HepG2 (cell line): ENCODE data around the gene RPS6KA2. TPM values are rescaled to one million over a fixed set of nuclear protein-coding genes. Genes with fewer than 3 reads are reported as not detected.
"Not testable (repeated sequence)": the region's sequence is repeated elsewhere in the genome, so short reads cannot be mapped to it uniquely, and the experiment has no call there.

Experiments
- ATAC-seq: fragments of 200-7000 bp; cut with Tn5 transposase; 3 replicates; pipeline ENCODE4 v1.9.1; 2020; ENCODE audit warnings: mild to moderate bottlenecking, moderate library complexity
- BruUV-seq: library from RNA; stranded (reverse); fragments of 400-500 nt; replicated peaks from 2 replicates; lab custom pipeline; 2021; lab: Mats Ljungman, UMichigan
- CTCF ChIA-PET: fragments of 300-600 bp; formaldehyde crosslinking; extraction: SDS; loops from one replicate; lab custom pipeline; 2021; ENCODE audit warnings: low total read pairs, inconsistent platforms, low intra/inter-chr PET ratio; lab: Yijun Ruan, JAX
- POLR2A ChIA-PET: fragments of 350-600 bp; sonication (Branson Sonifier 250); formaldehyde crosslinking; loops from one replicate; lab custom pipeline; 2020; ENCODE audit warnings: antibody characterized with exemption, inconsistent platforms; lab: Yijun Ruan, JAX
- DNase-seq: peaks from one replicate; pipeline ENCODE4 v3.0.0-alpha.2; 2015; ENCODE audit warnings: low spot score
- FAIRE-seq: peaks from 3 replicates; lab custom pipeline; 2011; peaks lifted over from hg19 to GRCh38; lab: Jason Lieb, UNC
- H2AFZ ChIP-seq: one replicate; pipeline ENCODE4 v1.6.1; 2011; ENCODE audit warnings: low read length, inconsistent platforms
- H3K27ac ChIP-seq: fragments of 300-600 bp; 3 replicates; pipeline ENCODE4 v1.8.0; 2011; ENCODE audit warnings: mixed run types, mild to moderate bottlenecking, mixed read lengths, low read length, inconsistent platforms; ENCODE audit not compliant: insufficient read depth; ENCODE audit errors: extremely low read length
- H3K27me3 ChIP-seq, 2 experiments: fragments of 200-600 bp in 1 of 2; 2 replicates in 1 of 2; 3 replicates in 1 of 2; pipeline versions ENCODE4 v1.6.0 to v1.8.0; 2011; ENCODE audit warnings: low read length in 2 of 2, mild to moderate bottlenecking in 2 of 2, moderate library complexity in 2 of 2, inconsistent platforms in 1 of 2; ENCODE audit not compliant: insufficient read depth in 2 of 2, control insufficient read depth in 1 of 2
- H3K36me3 ChIP-seq, 2 experiments: fragments of 200-600 bp in 1 of 2; replicated peaks in 1 of 2; 2 replicates in 1 of 2; 3 replicates in 1 of 2; pipeline versions ENCODE4 v1.5.1 to v1.8.0; 2011; ENCODE audit warnings: low read length in 2 of 2, inconsistent platforms in 1 of 2; ENCODE audit not compliant: insufficient read depth in 2 of 2, control insufficient read depth in 1 of 2
- H3K4me1 ChIP-seq: 2 replicates; pipeline ENCODE4 v1.5.1; 2012; ENCODE audit warnings: low read length, inconsistent platforms; ENCODE audit not compliant: insufficient read depth
- H3K4me2 ChIP-seq: 2 replicates; pipeline ENCODE4 v1.6.0; 2011; ENCODE audit warnings: low read depth, low read length, inconsistent platforms
- H3K4me3 ChIP-seq, 3 experiments: fragments of 200-600 bp in 1 of 3; sonication (generic), shearing (Covaris generic) in 1 of 3; replicated peaks in 1 of 3; 2 replicates each; pipeline ENCODE4 v1.5.1; 2011 to 2016; ENCODE audit warnings: low read length in 3 of 3, inconsistent platforms in 2 of 3, low read depth in 2 of 3, mild to moderate bottlenecking in 2 of 3, control low read depth in 1 of 3, mixed read lengths in 1 of 3; ENCODE audit not compliant: insufficient read depth in 1 of 3
- H3K79me2 ChIP-seq: one replicate; pipeline ENCODE4 v1.6.1; 2011; ENCODE audit warnings: low read length, inconsistent platforms; ENCODE audit not compliant: insufficient read depth
- H3K9ac ChIP-seq: 2 replicates; pipeline ENCODE4 v1.6.0; 2011; ENCODE audit warnings: mild to moderate bottlenecking, low read depth, low read length, inconsistent platforms; ENCODE audit not compliant: insufficient read depth
- H3K9me3 ChIP-seq: 2 replicates; pipeline ENCODE4 v1.5.1; 2012; ENCODE audit warnings: mild to moderate bottlenecking, low read length
- H4K20me1 ChIP-seq: 2 replicates; pipeline ENCODE4 v1.6.0; 2011; ENCODE audit warnings: inconsistent platforms, mild to moderate bottlenecking, low read length, moderate library complexity; ENCODE audit not compliant: insufficient read depth
- ARNT ChIP-seq: fragments of 450-650 bp; IDR thresholded peaks from 2 replicates; pipeline ENCODE4 v1.6.1; 2017
- ELF3 ChIP-seq: IDR thresholded peaks from 2 replicates; pipeline ENCODE4 v1.6.1; 2016; ENCODE audit warnings: missing genetic modification reagents, missing compliant biosample characterization
- HES4 ChIP-seq: sonication (generic); formaldehyde crosslinking; IDR thresholded peaks from 2 replicates; pipeline ENCODE4 v1.9.0; 2021; ENCODE audit warnings: mild to moderate bottlenecking, missing genetic modification reagents, borderline replicate concordance
- MED13 ChIP-seq: sonication (generic); formaldehyde crosslinking; IDR thresholded peaks from 2 replicates; pipeline ENCODE4 v1.5.0; 2020; ENCODE audit warnings: missing genetic modification reagents
- NPAS2 ChIP-seq: sonication (generic); formaldehyde crosslinking; IDR thresholded peaks from 2 replicates; pipeline ENCODE4 v1.8.0; 2022; ENCODE audit warnings: mild to moderate bottlenecking, missing genetic modification reagents, borderline replicate concordance
- POLR2AphosphoS2 ChIP-seq: IDR thresholded peaks from 2 replicates; pipeline ENCODE4 v1.6.1; 2011; ENCODE audit warnings: low read depth, low read length, improper control_type of control experiment
- ZFP62 ChIP-seq: sonication (generic); formaldehyde crosslinking; IDR thresholded peaks from 2 replicates; pipeline ENCODE4 v1.4.0; 2020; ENCODE audit warnings: missing genetic modification reagents
- ZNF230 ChIP-seq: sonication (generic); formaldehyde crosslinking; IDR thresholded peaks from 2 replicates; pipeline ENCODE4 v1.4.0; 2020; ENCODE audit warnings: mild to moderate bottlenecking, missing genetic modification reagents
- ZNF782 ChIP-seq: sonication (generic); formaldehyde crosslinking; IDR thresholded peaks from 2 replicates; pipeline ENCODE4 v1.4.0; 2020; ENCODE audit warnings: missing genetic modification reagents, mild to moderate bottlenecking, borderline replicate concordance
- WGBS: methylation state at CpG from one replicate; pipeline ENCODE4 v1.1.6; 2017; ENCODE audit warnings: low lambda C conversion rate; 5-methylcytosine and 5-hydroxymethylcytosine counted together
- in situ Hi-C: cut with HindIII; loops from 2 replicates; pipeline ENCODE4 v1.10.0; 2017; ENCODE audit warnings: low pct_unique_long_range_greater_than_20kb; ENCODE audit not compliant: extremely low pct_ligation_motif_present
- intact Hi-C: fragments of 100-400 bp; cut with micrococcal nuclease; formaldehyde crosslinking; loops from one replicate; pipeline ENCODE4 v1.10.0; 2022; ENCODE audit not compliant: unreplicated experiment
- polyA plus RNA-seq, 8 experiments: library from polyadenylated mRNA; depleted of rRNA in 3 of 8; stranded (reverse) in 7 of 8; unstranded in 1 of 8; fragments of >200 nt; fragmentation: Illumina TruSeq in 4 of 8; extraction: Trizol in 4 of 8; gene quantifications; 2 replicates each; pipeline versions ENCODE4 v1.2.1 to v1.2.3, GENCODE V29; 2011 to 2016; ENCODE audit warnings: low read depth in 4 of 8, missing spikeins in 1 of 8, mixed read lengths in 1 of 8; ENCODE audit not compliant: insufficient read depth in 1 of 8
- total RNA-seq, 5 experiments: library from RNA; depleted of rRNA; stranded (reverse); fragments of >200 nt; fragmentation: Illumina TruSeq; extraction: Trizol; gene quantifications; 2 replicates each; pipeline ENCODE4 v1.2.3, GENCODE V29; 2016; ENCODE audit warnings: low read depth in 1 of 5

The RPS6KA2 gene
- total and polyA plus RNA-seq, 2 of the 13 experiments (the other 11 are each of a cell fraction or from before 2014, with no cell fraction given): 0.22 to 0.38 TPM

GRCh38 chr6:166635013-166635970, 8.2 kb upstream of the RPS6KA2 start (continued):
- no peak for TF ChIP-seq NPAS2 (CRISPR knock-in tag)
- no peak for TF ChIP-seq ARNT
- no peak for TF ChIP-seq MED13 (CRISPR knock-in tag)
- TF ChIP-seq HES4: no peak
- no peak for TF ChIP-seq ELF3 (CRISPR knock-in tag)
- TF ChIP-seq ZNF230 (CRISPR knock-in tag): no peak
- TF ChIP-seq POLR2AphosphoS2: no peak
- no peak for TF ChIP-seq ZNF782 (CRISPR knock-in tag)
- TF ChIP-seq ZFP62 (CRISPR knock-in tag): no peak

- intact Hi-C loops, H3K4me3 ChIP-seq, ATAC-seq, CTCF ChIA-PET, H3K79me2 ChIP-seq, FAIRE-seq, DNase-seq, H3K4me2 ChIP-seq, H4K20me1 ChIP-seq, POLR2A ChIA-PET, in situ Hi-C loops, H3K9me3 ChIP-seq, H3K9ac ChIP-seq, BruUV-seq, H3K36me3 ChIP-seq, H3K4me1 ChIP-seq, H2AFZ ChIP-seq, H3K27ac ChIP-seq: not testable (repeated sequence)
- peaks cover 11 to 92% of the 10 kb centered on the region in 2 experiments for H3K27me3 ChIP-seq
- WGBS: 43% methylated on average over 4 of the region's 4 CpGs
Measured at GRCh38 chr6:166634581-166634980, 7.5 kb upstream of the RPS6KA2 start.
